ENCODE data around the gene RAPGEF3. TPM values are rescaled to one million over a fixed set of nuclear protein-coding genes. Genes with fewer than 3 reads are reported as not detected.

Gene RAPGEF3
- total and polyA plus RNA-seq, 4 donors, result 3.1 to 149 (median 89.0) TPM

GRCh38 chr12:47785887-47786661 is 27.4 kb upstream of the RAPGEF3 start:
- DNase-seq, result no peak
- H3K27ac ChIP-seq (ENCODE audit: low read depth in 1 of 2, low read length in 2 of 2), result no peak overlapping the region
- H3K4me3 ChIP-seq (ENCODE audit: low read length in 2 of 2), result no peak overlapping the region
- WGBS, 2 donors, result 76 to 78% methylated on average over 11 of the region's 11 CpGs
- intact Hi-C loops (cut with DNase I), result no loop called here
- no peaks in the 10 kb centered on the region for H3K9me3 ChIP-seq (ENCODE audit: control insufficient read depth, low read length)
- peaks cover 3 to 10% of the 10 kb centered on the region in 2 donors for H3K36me3 ChIP-seq (ENCODE audit: control insufficient read depth in 1 of 2, insufficient read depth in 2 of 2, low read length in 1 of 2)
- no peaks in the 10 kb centered on the region for H3K4me1 ChIP-seq (ENCODE audit: control insufficient read depth in 1 of 2, insufficient read depth in 2 of 2, low read length in 2 of 2)
- no peak for ATAC-seq (ENCODE audit: low FRiP score)
- H3K27me3 ChIP-seq (ENCODE audit: control insufficient read depth in 1 of 2, insufficient read depth in 2 of 2, low read length in 1 of 2), result no peaks in the 10 kb centered on the region

GRCh38 chr12:47785036-47785886 is 26.6 kb upstream of the RAPGEF3 start:
- Histone ChIP-seq H3K4me1 (ENCODE audit: control insufficient read depth in 1 of 2, insufficient read depth in 2 of 2, low read length in 2 of 2) (no peaks in the 10 kb centered on the region), H3K27ac (ENCODE audit: low read depth in 1 of 2, low read length in 2 of 2) (no peak overlapping the region), H3K27me3 (ENCODE audit: control insufficient read depth in 1 of 2, insufficient read depth in 2 of 2, low read length in 1 of 2) (no peaks in the 10 kb centered on the region), H3K9me3 (ENCODE audit: control insufficient read depth, low read length) (no peaks in the 10 kb centered on the region), H3K36me3 (ENCODE audit: control insufficient read depth in 1 of 2, insufficient read depth in 2 of 2, low read length in 1 of 2) (peaks cover 3 to 10% of the 10 kb centered on the region in 2 donors), H3K4me3 (ENCODE audit: low read length in 2 of 2) (no peak overlapping the region)
- DNase-seq (no peak), ATAC-seq (ENCODE audit: low FRiP score) (no peak)
- WGBS, 2 donors, result 84 to 86% methylated on average over 15 of the region's 15 CpGs
- intact Hi-C loops (cut with DNase I), result no loop called here

GRCh38 chr12:47783821-47784819 is 25.4 kb upstream of the RAPGEF3 start:
- Histone ChIP-seq H3K9me3 (ENCODE audit: control insufficient read depth, low read length) (no peaks in the 10 kb centered on the region), H3K27ac (ENCODE audit: low read depth in 1 of 2, low read length in 2 of 2) (no peak overlapping the region), H3K4me3 (ENCODE audit: low read length in 2 of 2) (no peak overlapping the region), H3K4me1 (ENCODE audit: control insufficient read depth in 1 of 2, insufficient read depth in 2 of 2, low read length in 2 of 2) (no peaks in the 10 kb centered on the region), H3K36me3 (ENCODE audit: control insufficient read depth in 1 of 2, insufficient read depth in 2 of 2, low read length in 1 of 2) (peaks cover 3 to 8% of the 10 kb centered on the region in 2 donors), H3K27me3 (ENCODE audit: control insufficient read depth in 1 of 2, insufficient read depth in 2 of 2, low read length in 1 of 2) (no peaks in the 10 kb centered on the region)
- ATAC-seq (ENCODE audit: low FRiP score) (no peak), DNase-seq (no peak)
- 81 to 82% methylated on average over 20 of the region's 20 CpGs for WGBS, 2 donors
- intact Hi-C loops (cut with DNase I), result no loop called here

GRCh38 chr12:47783024-47783755 is 24.5 kb upstream of the RAPGEF3 start:
- H3K9me3 ChIP-seq (ENCODE audit: control insufficient read depth, low read length), result no peaks in the 10 kb centered on the region
- ATAC-seq (ENCODE audit: low FRiP score), result no peak
- no peak overlapping the region for H3K4me3 ChIP-seq (ENCODE audit: low read length in 2 of 2)
- DNase-seq, result no peak
- 66 to 68% methylated on average over 17 of the region's 17 CpGs for WGBS, 2 donors
- no peaks in the 10 kb centered on the region for H3K27me3 ChIP-seq (ENCODE audit: control insufficient read depth in 1 of 2, insufficient read depth in 2 of 2, low read length in 1 of 2)
- intact Hi-C loops (cut with DNase I), result no loop called here
- H3K27ac ChIP-seq (ENCODE audit: low read depth in 1 of 2, low read length in 2 of 2), result no peak overlapping the region
- H3K36me3 ChIP-seq (ENCODE audit: control insufficient read depth in 1 of 2, insufficient read depth in 2 of 2, low read length in 1 of 2), result peaks cover 3 to 7% of the 10 kb centered on the region in 2 donors
- H3K4me1 ChIP-seq (ENCODE audit: control insufficient read depth in 1 of 2, insufficient read depth in 2 of 2, low read length in 2 of 2), result peaks cover 0 to 1% of the 10 kb centered on the region in 2 donors

- H3K4me1 ChIP-seq (ENCODE audit: control insufficient read depth in 1 of 2, insufficient read depth in 2 of 2, low read length in 2 of 2), result peaks cover 0 to 3% of the 10 kb centered on the region in 2 donors
- DNase-seq (no peak), ATAC-seq (ENCODE audit: low FRiP score) (no peak)
- no peak overlapping the region for H3K4me3 ChIP-seq (ENCODE audit: low read length in 2 of 2)
- 68 to 73% methylated on average over 8 of the region's 8 CpGs for WGBS, 2 donors
- no peak overlapping the region for H3K27ac ChIP-seq (ENCODE audit: low read depth in 1 of 2, low read length in 2 of 2)
- H3K27me3 ChIP-seq (ENCODE audit: control insufficient read depth in 1 of 2, insufficient read depth in 2 of 2, low read length in 1 of 2), result no peaks in the 10 kb centered on the region
- H3K9me3 ChIP-seq (ENCODE audit: control insufficient read depth, low read length), result no peaks in the 10 kb centered on the region
- H3K36me3 ChIP-seq (ENCODE audit: control insufficient read depth in 1 of 2, insufficient read depth in 2 of 2, low read length in 1 of 2), result peaks cover 3 to 4% of the 10 kb centered on the region in 2 donors
- intact Hi-C loops (cut with DNase I), result no loop called here
Measured at GRCh38 chr12:47782372-47782770, 23.7 kb upstream of the RAPGEF3 start.

- intact Hi-C loops (cut with DNase I), result no loop called here
Measured at GRCh38 chr12:47781479-47782371, 23.0 kb upstream of the RAPGEF3 start.

GRCh38 chr12:47779943-47780504 is 21.3 kb upstream of the RAPGEF3 start:
- WGBS, 2 donors, result 55 to 61% methylated on average over 11 of the region's 11 CpGs
- no peaks in the 10 kb centered on the region for H3K9me3 ChIP-seq (ENCODE audit: control insufficient read depth, low read length)
- no peak for ATAC-seq (ENCODE audit: low FRiP score)
- no peak overlapping the region for H3K4me3 ChIP-seq (ENCODE audit: low read length in 2 of 2)
- intact Hi-C loops (cut with DNase I), result loop anchor here (1.0 to 5.0 kb wide), 4 partner anchors 57 to 63 kb away; no protein-coding TSS in a partner anchor
- peaks cover 3 to 4% of the 10 kb centered on the region in 2 donors for H3K36me3 ChIP-seq (ENCODE audit: control insufficient read depth in 1 of 2, insufficient read depth in 2 of 2, low read length in 1 of 2)
- no peaks in the 10 kb centered on the region for H3K27me3 ChIP-seq (ENCODE audit: control insufficient read depth in 1 of 2, insufficient read depth in 2 of 2, low read length in 1 of 2)
- H3K4me1 ChIP-seq (ENCODE audit: control insufficient read depth in 1 of 2, insufficient read depth in 2 of 2, low read length in 2 of 2), result peaks cover 0 to 3% of the 10 kb centered on the region in 2 donors
- no peak for DNase-seq
- no peak overlapping the region for H3K27ac ChIP-seq (ENCODE audit: low read depth in 1 of 2, low read length in 2 of 2)

More at GRCh38 chr12:47781479-47782371, 23.0 kb upstream of the RAPGEF3 start:
- Histone ChIP-seq H3K4me1 (ENCODE audit: control insufficient read depth in 1 of 2, insufficient read depth in 2 of 2, low read length in 2 of 2) (peaks cover 0 to 3% of the 10 kb centered on the region in 2 donors), H3K36me3 (ENCODE audit: control insufficient read depth in 1 of 2, insufficient read depth in 2 of 2, low read length in 1 of 2) (peaks cover 3 to 4% of the 10 kb centered on the region in 2 donors), H3K27me3 (ENCODE audit: control insufficient read depth in 1 of 2, insufficient read depth in 2 of 2, low read length in 1 of 2) (no peaks in the 10 kb centered on the region), H3K4me3 (ENCODE audit: low read length in 2 of 2) (no peak overlapping the region), H3K27ac (ENCODE audit: low read depth in 1 of 2, low read length in 2 of 2) (no peak overlapping the region), H3K9me3 (ENCODE audit: control insufficient read depth, low read length) (no peaks in the 10 kb centered on the region)
- ATAC-seq (ENCODE audit: low FRiP score), result no peak
- WGBS, 2 donors, result 56 to 64% methylated on average over 13 of the region's 13 CpGs
- DNase-seq, result no peak
